Hypothalamus (tissue), 51 donors: ENCODE data around the gene SLC25A6.
"Not testable (repeated sequence)": the region's sequence is repeated elsewhere in the genome, so short reads cannot be mapped to it uniquely, and the experiment has no call there.

Experiments used
- DNase-seq, 51 donors: peaks; one replicate each; lab custom pipeline; 2025; lab: John Stamatoyannopoulos, UW

SLC25A6 gene

DNA sequence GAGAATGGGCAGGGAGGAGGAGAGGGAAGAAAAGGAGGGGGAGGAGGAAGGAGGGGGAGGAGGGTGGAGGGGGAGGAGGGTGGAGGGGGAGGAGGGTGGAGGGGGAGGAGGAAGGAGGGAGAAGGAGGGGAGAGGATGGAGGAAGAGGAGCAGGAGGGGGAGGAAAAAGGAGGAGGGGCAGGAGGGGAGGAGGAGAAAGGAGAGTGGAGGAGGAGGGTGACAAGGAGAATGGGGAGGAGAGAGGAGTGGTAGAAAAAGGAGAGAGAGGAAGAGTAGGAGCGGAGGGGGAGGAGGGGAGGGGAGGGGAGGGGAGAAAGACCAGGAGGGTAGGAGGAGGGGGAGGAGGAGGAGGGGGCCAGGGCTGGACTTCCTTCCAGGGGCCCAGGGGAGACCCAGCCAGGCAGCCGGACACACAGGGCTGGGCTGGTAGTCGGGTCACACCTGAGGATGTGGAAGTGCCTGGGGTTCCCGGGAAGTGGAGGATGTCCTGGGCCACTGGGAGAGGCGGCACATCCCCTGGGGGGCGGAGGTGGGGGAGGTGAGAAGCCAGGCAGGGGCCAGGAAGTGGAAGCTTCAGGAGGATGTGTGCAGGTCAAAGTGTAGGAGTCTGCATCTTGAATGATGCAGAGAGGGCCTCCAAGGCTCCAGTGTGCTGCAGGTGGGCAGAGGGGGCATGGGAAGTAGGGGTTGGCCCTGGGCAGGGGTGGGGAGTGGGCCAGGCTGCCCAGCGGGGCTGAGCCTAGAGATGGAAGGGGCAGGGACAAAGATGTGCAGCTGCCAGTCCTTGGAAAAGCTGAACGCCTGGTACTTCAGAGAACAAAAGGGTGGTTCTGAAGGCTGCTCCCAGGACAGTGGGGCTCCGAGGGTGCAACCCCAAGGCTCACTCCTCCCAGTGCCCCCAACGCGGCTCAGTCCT lies 36.5 kb downstream of the SLC25A6 start:
- DNase-seq, result peak in 1 of 51 donors; percentile 1

DNA sequence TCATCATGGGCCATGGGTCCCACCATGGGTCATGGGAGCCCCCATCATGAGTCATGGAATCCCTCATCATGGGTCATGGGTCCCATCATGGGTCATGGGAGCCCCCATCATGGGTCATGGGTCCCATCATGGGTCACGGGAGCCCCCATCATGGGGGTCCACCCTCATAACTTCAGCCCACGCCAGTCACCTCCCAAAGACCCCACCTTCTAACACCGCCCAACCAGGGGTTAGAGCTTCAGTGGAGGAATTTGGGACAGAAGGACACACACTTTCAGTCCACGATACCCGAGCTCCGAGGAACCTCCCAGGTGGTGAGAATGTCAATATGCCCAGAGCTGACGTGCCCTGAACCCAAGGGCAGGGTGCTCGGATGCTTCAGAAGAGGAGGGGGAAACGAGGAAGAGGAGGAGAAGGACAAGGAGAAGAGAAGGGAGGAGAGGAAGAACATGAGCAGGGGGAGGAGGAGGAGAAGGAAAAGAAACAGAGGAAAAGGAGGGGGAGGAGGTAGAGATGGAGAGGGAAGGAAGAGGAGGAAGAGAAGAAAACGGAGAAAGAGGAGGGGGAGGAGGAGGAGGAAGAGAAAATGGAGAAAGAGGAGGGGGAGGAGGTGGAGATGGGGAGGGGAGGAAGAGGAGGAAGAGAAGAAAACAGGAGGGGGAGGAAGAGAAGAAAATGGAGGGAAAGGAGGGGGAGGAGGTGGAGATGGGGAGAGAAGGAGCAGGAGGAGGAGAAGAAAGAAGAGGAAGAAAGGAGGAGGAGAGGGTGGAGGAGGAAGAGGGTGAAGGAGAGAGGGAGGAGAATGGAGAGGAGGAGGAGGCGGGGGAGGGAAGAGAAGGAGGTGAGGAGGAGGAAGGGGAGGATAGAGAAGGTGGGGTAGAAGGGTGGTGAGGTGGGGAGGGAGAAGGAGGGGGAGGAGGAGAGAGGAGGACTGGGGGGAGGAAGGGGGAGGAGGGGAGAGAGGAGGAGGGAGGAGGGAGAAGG lies 37.6 kb downstream of the SLC25A6 start:
- DNase-seq, result no peak

DNA sequence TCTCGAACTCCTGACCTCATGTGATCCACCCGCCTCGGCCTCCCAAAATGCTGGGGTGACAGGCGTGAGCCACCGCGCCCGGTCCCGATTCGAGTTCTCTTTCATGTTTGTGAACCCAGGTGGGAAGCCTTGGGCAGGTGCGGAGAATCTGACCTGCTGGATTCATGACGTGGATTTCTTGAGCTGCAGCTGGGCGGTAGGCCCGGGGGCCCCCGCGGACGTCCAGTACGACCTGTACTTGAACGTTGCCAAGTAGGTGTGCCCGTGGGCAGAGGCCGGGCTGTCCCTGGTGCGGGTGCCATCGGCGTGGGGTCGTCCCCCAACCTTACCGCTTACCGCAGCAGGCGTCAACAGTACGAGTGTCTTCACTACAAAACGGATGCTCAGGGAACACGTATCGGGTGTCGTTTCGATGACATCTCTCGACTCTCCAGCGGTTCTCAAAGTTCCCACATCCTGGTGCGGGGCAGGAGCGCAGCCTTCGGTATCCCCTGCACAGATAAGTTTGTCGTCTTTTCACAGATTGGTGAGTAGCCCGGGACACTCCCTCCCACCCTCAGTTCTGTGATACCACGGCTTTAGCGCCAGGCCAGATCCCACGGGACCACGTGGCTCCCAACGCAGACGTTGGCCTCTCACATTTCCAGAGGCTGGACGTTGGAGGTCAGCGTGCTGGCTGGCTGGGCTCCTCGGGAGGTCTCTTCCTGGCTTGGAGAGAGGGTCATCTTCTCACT lies 39.8 kb downstream of the SLC25A6 start:
- no peak for DNase-seq

DNA sequence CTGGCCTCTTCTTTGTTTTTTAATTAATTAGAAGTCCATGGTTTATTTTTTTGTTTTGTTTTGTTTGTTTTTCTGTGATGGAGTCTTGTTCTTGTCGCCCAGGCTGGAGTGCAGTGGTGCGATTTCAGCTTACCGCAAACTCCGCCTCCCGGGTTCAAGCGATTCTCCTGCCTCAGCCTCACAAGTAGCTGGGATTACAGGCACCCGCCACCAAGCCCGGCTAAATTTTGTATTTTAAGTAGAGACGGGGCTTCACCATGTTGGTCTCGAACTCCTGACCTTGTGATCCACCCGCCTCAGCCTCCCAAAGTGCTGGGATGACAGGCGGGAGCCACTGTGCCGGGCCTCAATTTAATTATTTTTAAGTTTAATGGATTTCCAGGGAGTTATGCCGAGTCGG lies 42.3 kb downstream of the SLC25A6 start:
- not testable (repeated sequence) for DNase-seq

DNA sequence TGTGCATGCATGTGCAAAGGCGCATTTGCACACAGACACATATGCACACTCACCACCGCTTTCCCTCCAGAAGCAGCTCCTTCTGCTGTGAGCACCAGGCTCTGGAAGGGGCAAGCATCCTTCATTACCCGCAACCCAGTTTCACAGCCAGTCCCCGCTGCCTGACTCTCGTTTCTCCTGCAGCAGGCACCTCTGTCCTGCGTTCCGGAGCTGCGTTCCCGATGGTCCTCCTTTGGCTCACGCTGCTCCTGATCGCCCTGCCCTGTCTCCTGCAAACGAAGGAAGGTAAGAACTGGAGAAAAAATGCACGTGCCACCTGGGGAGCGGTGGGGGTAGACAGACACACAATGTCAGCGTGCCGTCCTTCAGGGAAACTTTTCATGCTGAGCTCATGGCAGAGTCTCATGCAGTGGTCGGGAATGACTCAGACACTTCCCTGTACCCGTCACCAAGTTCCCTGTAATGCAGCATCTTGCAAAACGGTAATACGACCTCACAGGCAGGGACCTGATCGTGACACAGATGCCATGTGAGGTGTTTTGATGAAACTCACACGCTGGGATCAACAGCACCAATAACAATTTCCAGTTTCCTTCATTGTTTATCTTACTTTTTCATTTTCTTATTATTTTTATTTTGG lies 50.2 kb downstream of the SLC25A6 start:
- DNase-seq, result no peak

DNA sequence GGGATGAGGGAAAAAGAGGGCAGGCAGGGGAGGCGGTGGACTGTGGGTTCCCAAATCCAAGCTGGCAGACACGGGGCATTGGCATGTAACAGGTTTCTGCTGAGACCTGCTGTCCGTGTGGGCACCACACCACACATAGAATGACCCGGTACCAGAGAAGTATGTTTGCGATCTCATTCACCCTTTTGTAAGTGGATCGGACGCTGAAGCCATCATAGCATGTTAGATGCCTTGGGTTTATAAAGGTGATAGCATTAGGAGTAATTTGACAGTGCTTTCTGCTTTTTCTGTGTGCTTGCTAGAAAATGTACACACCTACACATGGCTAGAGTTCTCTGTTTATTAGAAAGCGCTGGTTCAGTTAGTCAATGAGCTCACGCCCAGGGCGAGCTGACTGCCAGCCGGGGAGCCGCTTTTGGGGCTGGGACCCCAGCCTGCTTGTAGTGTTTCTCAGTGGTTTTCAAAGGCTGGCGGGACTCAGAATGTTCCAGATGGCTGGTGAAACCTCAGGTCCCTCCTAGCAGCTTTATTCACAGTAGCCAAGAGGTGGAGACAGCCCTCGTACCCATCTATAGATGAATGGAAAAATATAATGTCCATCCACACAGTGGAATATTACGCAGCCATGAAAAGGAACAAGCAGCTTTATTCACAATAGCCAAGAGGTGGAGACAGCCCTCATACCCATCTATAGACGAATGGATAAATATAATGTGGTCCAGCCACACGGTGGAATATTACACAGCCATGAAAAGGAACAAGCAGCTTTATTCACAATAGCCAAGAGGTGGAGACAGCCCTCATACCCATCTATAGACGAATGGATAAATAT lies 54.7 kb downstream of the SLC25A6 start:
- DNase-seq, result peak in 1 of 51 donors; percentile 12

DNA sequence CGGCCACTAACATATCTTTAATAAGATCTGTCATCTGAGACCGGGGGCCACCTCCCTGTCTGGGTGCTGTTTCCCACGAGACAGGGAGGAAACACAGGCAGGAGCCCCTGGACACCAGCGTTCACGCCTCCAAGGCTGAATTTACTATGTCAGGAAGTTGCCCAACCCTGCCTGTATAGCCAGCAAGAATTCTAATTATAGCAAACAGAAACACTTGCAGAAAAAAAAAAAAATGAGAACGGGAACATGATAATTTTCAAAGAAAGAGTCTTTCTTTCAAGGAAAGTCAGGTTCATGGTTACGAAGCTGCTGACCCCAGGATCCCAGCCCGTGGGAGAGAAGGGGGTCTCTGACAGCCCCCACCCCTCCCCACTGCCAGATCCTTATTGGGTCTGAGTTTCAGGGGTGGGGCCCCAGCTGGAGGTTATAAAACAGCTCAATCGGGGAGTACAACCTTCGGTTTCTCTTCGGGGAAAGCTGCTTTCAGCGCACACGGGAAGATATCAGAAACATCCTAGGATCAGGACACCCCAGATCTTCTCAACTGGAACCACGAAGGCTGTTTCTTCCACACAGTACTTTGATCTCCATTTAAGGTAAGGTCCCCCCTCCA lies 55.5 kb downstream of the SLC25A6 start, which contains the start of gene IL3RA:
IL3RA (plus strand) TSS at position 455 of the 613 bp plus-strand sequence. CDS start 4,981 bp downstream, outside the sequence.
- DNase-seq, result peak in 23 of 51 donors; percentile 1 to 37 (median 11)
